BLaER1 (cell line): ENCODE measurements around the gene KCNAB1.

ENCODE experiments used
- H3K27ac ChIP-seq: shearing (Covaris generic); formaldehyde crosslinking; 2 replicates; pipeline ENCODE4 v1.8.1; 2022
- H3K27me3 ChIP-seq: shearing (Covaris generic); formaldehyde crosslinking; 2 replicates; pipeline ENCODE4 v1.8.1; 2022
- H3K36me3 ChIP-seq: shearing (Covaris generic); formaldehyde crosslinking; 2 replicates; pipeline ENCODE4 v1.8.1; 2022
- H3K4me1 ChIP-seq: shearing (Covaris generic); formaldehyde crosslinking; 2 replicates; pipeline ENCODE4 v1.8.1; 2022
- H3K4me2 ChIP-seq: shearing (Covaris generic); formaldehyde crosslinking; 2 replicates; pipeline ENCODE4 v1.8.1; 2022
- H3K4me3 ChIP-seq: shearing (Covaris generic); formaldehyde crosslinking; 2 replicates; pipeline ENCODE4 v1.8.1; 2022
- H3K9ac ChIP-seq: shearing (Covaris generic); formaldehyde crosslinking; 2 replicates; pipeline ENCODE4 v1.8.1; 2022
- H3K9me3 ChIP-seq: shearing (Covaris generic); formaldehyde crosslinking; 2 replicates; pipeline ENCODE4 v1.8.1; 2022
- H4K20me1 ChIP-seq: shearing (Covaris generic); formaldehyde crosslinking; 2 replicates; pipeline ENCODE4 v1.8.1; 2022
- Cebpa-rat ChIP-seq: shearing (Covaris generic); IDR thresholded peaks from 2 replicates; pipeline ENCODE4 v1.8.1; 2022

Gene KCNAB1

GRCh38 chr3:156577736-156578135, 457.4 kb downstream of the KCNAB1 start:
- H4K20me1 ChIP-seq: no peaks in the 10 kb centered on the region
- no peaks in the 10 kb centered on the region for H3K36me3 ChIP-seq
- TF ChIP-seq Cebpa-rat: no peak
- no peak overlapping the region for H3K27ac ChIP-seq
- no peak overlapping the region for H3K4me2 ChIP-seq
- no peaks in the 10 kb centered on the region for H3K27me3 ChIP-seq
- H3K4me1 ChIP-seq: peaks cover 26% of the 10 kb centered on the region
- H3K9ac ChIP-seq: no peak overlapping the region
- no peaks in the 10 kb centered on the region for H3K9me3 ChIP-seq
- H3K4me3 ChIP-seq: no peak overlapping the region

- Histone ChIP-seq H3K27ac (no peak overlapping the region), H3K27me3 (no peaks in the 10 kb centered on the region), H3K4me3 (no peak overlapping the region), H3K36me3 (no peaks in the 10 kb centered on the region), H3K9ac (no peak overlapping the region), H3K4me1 (peaks cover 33% of the 10 kb centered on the region), H4K20me1 (no peaks in the 10 kb centered on the region), H3K9me3 (no peaks in the 10 kb centered on the region), H3K4me2 (peak overlapping the region; percentile 61)
- no peak for TF ChIP-seq Cebpa-rat
These were observed 459.1 kb downstream of the KCNAB1 start for GRCh38 chr3:156579427-156579851.

- no peak overlapping the region for H3K4me2 ChIP-seq
- no peaks in the 10 kb centered on the region for H3K27me3 ChIP-seq
- TF ChIP-seq Cebpa-rat: no peak
- no peaks in the 10 kb centered on the region for H3K36me3 ChIP-seq
- peaks cover 33% of the 10 kb centered on the region for H3K4me1 ChIP-seq
- no peaks in the 10 kb centered on the region for H3K9me3 ChIP-seq
- H3K4me3 ChIP-seq: no peak overlapping the region
- H4K20me1 ChIP-seq: no peaks in the 10 kb centered on the region
- no peak overlapping the region for H3K9ac ChIP-seq
- no peak overlapping the region for H3K27ac ChIP-seq
These were observed 460.7 kb downstream of the KCNAB1 start for GRCh38 chr3:156581033-156581432.

- H3K9ac ChIP-seq: no peak overlapping the region
- TF ChIP-seq Cebpa-rat: no peak
- H3K36me3 ChIP-seq: no peaks in the 10 kb centered on the region
- peaks cover 24% of the 10 kb centered on the region for H3K4me1 ChIP-seq
- H3K27me3 ChIP-seq: no peaks in the 10 kb centered on the region
- no peaks in the 10 kb centered on the region for H3K9me3 ChIP-seq
- no peak overlapping the region for H3K4me2 ChIP-seq
- H3K4me3 ChIP-seq: no peak overlapping the region
- H4K20me1 ChIP-seq: no peaks in the 10 kb centered on the region
- H3K27ac ChIP-seq: no peak overlapping the region
These were observed 461.6 kb downstream of the KCNAB1 start for GRCh38 chr3:156581954-156582353.

GRCh38 chr3:156582532-156583183, 462.3 kb downstream of the KCNAB1 start:
- Histone ChIP-seq H3K9me3 (no peaks in the 10 kb centered on the region), H3K4me1 (peaks cover 19% of the 10 kb centered on the region), H3K27ac (no peak overlapping the region), H3K4me2 (0 out of 2 replicates have a peak overlapping the region, but pooled peaks have one; percentile 18), H3K4me3 (no peak overlapping the region), H4K20me1 (no peaks in the 10 kb centered on the region), H3K36me3 (no peaks in the 10 kb centered on the region), H3K9ac (no peak overlapping the region), H3K27me3 (no peaks in the 10 kb centered on the region)
- TF ChIP-seq Cebpa-rat: no peak

- no peak overlapping the region for H3K9ac ChIP-seq
- H3K4me3 ChIP-seq: no peak overlapping the region
- no peaks in the 10 kb centered on the region for H4K20me1 ChIP-seq
- H3K27ac ChIP-seq: no peak overlapping the region
- no peaks in the 10 kb centered on the region for H3K27me3 ChIP-seq
- no peaks in the 10 kb centered on the region for H3K36me3 ChIP-seq
- no peaks in the 10 kb centered on the region for H3K9me3 ChIP-seq
- no peak for TF ChIP-seq Cebpa-rat
- 0 out of 2 replicates have a peak overlapping the region, but pooled peaks have one; percentile 8 for H3K4me2 ChIP-seq
- H3K4me1 ChIP-seq: peaks cover 19% of the 10 kb centered on the region
These were observed 463.1 kb downstream of the KCNAB1 start for GRCh38 chr3:156583469-156583868.

GRCh38 chr3:156586905-156587759, 466.8 kb downstream of the KCNAB1 start:
- no peak overlapping the region for H3K9ac ChIP-seq
- H3K9me3 ChIP-seq: no peaks in the 10 kb centered on the region
- H3K4me1 ChIP-seq: peaks cover 7% of the 10 kb centered on the region
- H3K4me2 ChIP-seq: no peak overlapping the region
- H3K27ac ChIP-seq: no peak overlapping the region
- H3K27me3 ChIP-seq: no peaks in the 10 kb centered on the region
- H3K36me3 ChIP-seq: no peaks in the 10 kb centered on the region
- no peak for TF ChIP-seq Cebpa-rat
- no peak overlapping the region for H3K4me3 ChIP-seq
- H4K20me1 ChIP-seq: no peaks in the 10 kb centered on the region

GRCh38 chr3:156587760-156588069, 467.3 kb downstream of the KCNAB1 start:
- Histone ChIP-seq H3K4me2 (no peak overlapping the region), H3K4me1 (peaks cover 7% of the 10 kb centered on the region), H3K27ac (no peak overlapping the region)

More at GRCh38 chr3:156587760-156588069, 467.3 kb downstream of the KCNAB1 start:
- no peak for TF ChIP-seq Cebpa-rat
- H3K4me3 ChIP-seq: no peak overlapping the region
- no peak overlapping the region for H3K9ac ChIP-seq
- H3K27me3 ChIP-seq: no peaks in the 10 kb centered on the region
- H4K20me1 ChIP-seq: no peaks in the 10 kb centered on the region
- no peaks in the 10 kb centered on the region for H3K9me3 ChIP-seq
- H3K36me3 ChIP-seq: no peaks in the 10 kb centered on the region
